Fibroblast of pulmonary artery (primary cell): Measurements from ENCODE around the gene SLC22A9.
"Not testable (repeated sequence)": the region's sequence is repeated elsewhere in the genome, so short reads cannot be mapped to it uniquely, and the experiment has no call there.

Source experiments
- DNase-seq: peaks from one replicate; pipeline ENCODE4 v3.0.0-alpha.2; 2010; ENCODE audit warnings: low read depth
- H3K4me3 ChIP-seq: replicated peaks from 2 replicates; pipeline ENCODE4 v1.5.1; 2011; ENCODE audit warnings: low read depth, mild to moderate bottlenecking, control low read depth, low read length, moderate library complexity
- CTCF ChIP-seq: IDR thresholded peaks from 2 replicates; pipeline ENCODE4 v1.5.1; 2011; ENCODE audit warnings: mild to moderate bottlenecking, control low read depth, low read length, inconsistent platforms; ENCODE audit errors: missing control alignments

The SLC22A9 gene

GRCh38 chr11:63405114-63405513, 35.5 kb downstream of the SLC22A9 start:
- no peak overlapping the region for H3K4me3 ChIP-seq
- TF ChIP-seq CTCF = no peak
- no peak for DNase-seq

- DNase-seq = no peak
- TF ChIP-seq CTCF = no peak
- H3K4me3 ChIP-seq = no peak overlapping the region
Observed at GRCh38 chr11:63406458-63406857, 36.9 kb downstream of the SLC22A9 start.

DNA sequence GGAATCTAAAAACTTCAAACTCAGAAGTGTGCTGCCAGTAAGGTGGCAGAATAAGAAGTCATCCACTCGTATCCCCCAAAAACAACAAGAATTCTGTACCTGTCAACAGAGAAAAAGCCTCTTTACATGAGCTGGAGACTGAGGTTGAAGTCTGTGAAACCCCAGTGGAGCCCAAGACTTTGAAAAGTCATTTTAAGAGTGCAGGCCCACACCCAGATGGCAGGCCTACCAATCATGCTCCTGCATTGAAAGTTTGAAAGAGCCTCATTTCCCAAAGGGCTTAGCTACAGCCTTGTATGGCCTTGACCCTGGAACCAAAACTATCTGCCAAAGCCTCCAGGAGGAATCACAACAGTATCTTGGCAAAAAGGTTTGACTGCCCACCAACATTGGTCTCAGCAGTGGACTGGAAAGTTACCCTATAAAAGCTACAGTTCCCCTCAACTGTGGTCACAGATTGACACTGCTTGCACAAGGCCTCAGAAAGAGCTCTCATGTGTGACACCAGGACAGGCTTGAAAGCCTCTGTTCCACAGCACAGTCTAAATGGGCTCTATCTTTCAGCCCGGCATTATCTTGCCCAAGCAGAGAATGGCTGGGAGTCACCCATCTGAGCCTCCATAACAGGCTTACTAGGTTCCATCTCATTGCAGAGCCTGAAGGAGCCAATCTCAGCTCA, 47.7 kb downstream of the SLC22A9 start:
- no peak overlapping the region for H3K4me3 ChIP-seq
- no peak for TF ChIP-seq CTCF
- DNase-seq = no peak

GRCh38 chr11:63427971-63428508, 58.5 kb downstream of the SLC22A9 start:
- no peak for TF ChIP-seq CTCF
- no peak for DNase-seq
- no peak overlapping the region for H3K4me3 ChIP-seq

DNA sequence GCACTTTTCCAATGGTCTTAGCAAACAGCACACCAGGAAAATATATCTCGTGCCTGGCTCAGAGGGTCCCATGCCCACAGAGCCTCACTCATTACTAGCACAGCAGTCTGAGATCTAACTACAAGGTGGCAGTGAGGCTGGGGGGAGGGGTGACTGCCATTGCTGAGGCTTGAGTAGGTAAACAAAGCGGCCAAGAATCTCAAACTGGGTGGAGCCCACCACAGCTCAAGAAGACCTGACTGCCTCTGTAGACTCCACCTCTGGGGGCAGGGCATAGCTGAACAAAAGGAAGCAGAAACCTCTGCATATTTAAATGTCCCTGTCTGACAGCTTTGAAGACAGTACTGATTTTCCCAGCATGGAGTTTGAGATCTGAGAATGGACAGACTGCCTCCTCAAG, 61.1 kb downstream of the SLC22A9 start:
- not testable (repeated sequence) for H3K4me3 ChIP-seq, DNase-seq

GRCh38 chr11:63435351-63435750, 65.8 kb downstream of the SLC22A9 start:
- not testable (repeated sequence) for H3K4me3 ChIP-seq, DNase-seq

DNA sequence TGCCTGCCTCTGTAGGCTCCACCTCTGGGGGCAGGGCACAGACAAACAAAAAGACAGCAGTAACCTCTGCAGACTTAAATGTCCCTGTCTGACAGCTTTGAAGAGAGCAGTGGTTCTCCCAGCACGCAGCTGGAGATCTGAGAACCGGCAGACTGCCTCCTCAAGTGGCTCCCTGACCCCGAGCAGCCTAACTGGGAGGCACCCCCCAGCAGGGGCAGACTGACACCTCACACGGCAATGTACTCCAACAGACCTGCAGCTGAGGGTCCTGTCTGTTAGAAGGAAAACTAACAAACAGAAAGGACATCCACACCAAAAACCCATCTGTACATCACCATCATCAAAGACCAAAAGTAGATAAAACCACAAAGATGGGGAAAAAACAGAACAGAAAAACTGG, 66.2 kb downstream of the SLC22A9 start:
- DNase-seq, H3K4me3 ChIP-seq: not testable (repeated sequence)

- no peak for TF ChIP-seq CTCF
- DNase-seq = no peak
- H3K4me3 ChIP-seq = no peak overlapping the region
Observed at GRCh38 chr11:63443714-63444113, 74.1 kb downstream of the SLC22A9 start.
